Measurements from ENCODE around the gene TPRG1L.
"Not testable (repeated sequence)": the region's sequence is repeated elsewhere in the genome, so short reads cannot be mapped to it uniquely, and the experiment has no call there.

Gene TPRG1L

DNA sequence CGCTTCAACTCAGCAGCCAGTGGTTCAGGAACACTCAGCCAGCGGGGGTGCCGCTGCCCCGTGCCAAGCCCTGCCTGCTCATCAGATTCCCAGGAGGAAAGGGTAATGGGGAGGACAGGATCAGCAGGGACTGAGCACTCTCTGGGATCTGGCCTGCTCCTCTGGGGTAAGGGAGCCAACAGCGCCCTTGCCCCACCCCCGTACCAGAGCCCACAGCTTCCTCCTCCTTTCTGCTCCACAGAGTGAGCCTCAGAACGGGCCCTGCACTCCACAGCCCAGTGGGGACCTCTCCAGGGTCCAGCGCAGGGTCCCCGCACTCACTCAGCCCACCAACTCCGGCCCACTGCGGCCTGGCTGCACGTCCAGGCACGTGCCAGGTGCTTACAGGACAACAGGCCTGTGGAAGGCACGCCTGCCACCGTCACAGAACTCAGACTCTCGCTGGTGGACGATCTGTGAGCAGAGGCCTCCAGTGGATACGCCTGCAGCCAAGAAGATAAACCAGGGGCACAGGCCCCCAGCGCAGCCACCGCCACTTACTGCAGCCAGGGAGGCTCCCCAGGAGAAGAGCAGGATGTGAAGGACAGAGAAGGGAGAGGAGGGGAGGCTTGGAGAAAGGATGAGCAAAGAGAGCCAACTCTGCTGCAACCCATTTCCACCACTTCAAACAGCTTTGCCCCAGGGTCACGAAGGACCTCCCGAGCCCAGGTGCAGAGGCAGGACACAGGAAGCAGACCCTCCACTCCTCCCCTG, 15.6 kb upstream of the TPRG1L start:
- DNase-seq (ENCODE audit: low read depth, low spot score): no peak

DNA sequence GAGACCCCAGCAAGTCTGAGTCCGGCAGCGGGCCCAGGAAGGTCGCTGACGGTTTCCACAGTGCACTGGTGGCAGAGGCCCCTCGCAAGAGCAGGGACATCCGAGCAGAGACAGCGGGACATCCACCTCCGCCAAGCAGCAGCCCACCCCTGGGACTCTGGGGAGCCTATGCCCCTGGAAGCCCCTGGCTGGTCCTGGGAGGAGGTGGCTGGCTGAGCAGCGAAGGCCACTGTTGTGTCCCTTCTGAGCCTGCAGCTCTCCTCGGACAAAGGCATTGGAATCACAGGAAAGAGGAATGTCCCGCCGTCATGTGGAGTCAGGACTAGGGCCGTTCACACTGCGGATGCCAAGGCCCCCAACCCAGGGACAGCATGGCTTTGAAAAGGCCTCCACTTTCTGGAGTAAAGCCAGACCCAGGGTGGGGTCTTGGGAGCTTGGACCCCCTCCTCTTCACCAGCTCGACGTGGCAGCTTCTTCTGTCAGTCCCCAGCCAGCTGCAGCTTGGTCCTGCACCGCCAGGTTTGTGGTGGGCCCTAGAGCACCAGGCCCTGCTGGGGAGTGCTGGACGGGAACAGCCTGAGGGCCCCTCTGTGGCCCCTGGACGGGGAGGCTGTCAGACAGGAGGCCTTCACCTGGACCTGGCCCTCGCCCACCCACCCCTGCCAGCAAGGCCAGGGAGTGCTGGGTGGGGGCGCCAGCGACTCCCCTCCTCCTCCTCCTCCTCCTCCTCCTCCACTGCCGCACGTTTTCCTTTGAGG, 14.9 kb upstream of the TPRG1L start:
- no peak for DNase-seq (ENCODE audit: low read depth, low spot score)

DNA sequence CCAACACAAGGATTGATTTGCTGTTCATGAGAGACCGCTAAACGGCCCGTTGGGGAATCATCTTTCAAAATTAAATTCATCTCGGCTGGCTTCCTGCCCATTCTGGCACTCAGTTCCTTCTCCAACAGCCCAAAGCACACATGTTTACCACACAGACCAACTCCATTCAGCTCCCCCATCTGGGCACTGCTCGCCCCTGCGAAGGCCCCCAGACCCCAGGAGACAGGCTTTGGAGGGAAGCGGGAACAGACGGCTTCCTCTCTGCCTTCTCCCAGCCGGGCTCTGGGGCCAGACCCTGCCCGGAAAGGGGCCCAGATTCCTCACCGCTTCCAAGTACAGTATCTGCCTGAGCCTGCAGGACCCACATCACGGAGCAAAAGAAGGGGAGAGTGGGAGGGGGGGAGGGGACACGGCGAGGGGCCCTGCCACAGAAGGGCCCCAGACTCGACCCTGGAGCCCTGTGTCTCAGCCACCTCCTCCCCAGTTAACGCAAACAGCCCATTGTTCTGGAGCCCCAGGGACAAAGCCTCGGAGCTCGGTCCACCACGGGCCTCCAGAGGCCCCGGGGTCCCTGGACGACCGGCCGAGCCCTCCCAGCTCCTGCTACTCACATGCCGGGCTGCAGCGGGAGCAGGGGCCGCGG, 14.2 kb upstream of the TPRG1L start:
- no peak for DNase-seq (ENCODE audit: low read depth, low spot score)

DNA sequence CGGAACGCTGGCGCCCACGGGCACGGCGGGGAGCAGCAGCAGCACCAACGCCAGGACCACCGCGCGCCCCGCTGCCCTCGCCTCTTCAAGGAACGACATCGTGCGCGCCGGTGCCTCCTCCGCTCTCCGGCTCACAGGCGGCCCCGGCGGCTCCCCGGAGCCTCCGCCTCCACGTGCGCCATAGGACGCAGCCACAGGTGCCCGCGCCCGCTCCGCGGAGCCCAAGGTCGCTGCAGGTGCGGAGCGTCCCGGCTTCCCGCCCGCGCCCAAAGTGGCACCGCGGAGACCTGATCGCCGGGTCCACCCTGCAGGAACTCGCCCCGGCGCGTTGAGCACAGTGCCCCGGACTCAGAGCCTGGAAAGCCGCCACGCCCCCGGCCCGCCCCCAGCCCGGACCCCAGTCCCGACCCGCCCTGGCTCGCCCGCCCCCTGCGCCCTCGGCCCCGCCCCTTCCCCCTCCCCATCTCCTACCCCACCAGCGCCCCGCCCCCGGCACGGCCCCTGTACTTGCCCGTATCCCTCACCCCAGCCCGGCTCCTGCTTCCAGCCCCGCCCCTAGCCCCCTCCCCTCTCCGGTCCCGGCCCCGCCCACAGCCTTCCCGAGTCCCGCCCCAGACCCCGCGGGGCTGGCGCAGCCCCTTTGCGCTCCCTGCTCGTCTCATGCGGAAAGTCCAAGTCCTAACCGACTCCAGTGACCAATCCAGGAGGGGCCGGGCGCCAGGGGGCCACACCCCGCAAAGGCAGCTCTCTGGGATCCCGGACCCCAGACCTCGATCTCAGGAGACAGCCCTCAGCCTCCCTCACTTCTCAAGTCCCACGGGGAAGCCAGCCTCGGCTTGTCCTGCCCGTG, 13.4 kb upstream of the TPRG1L start, which contains the start of gene MEGF6:
MEGF6 (minus strand) TSS at position 339 of the 850 bp plus-strand sequence; CDS start at position 99, 240 bp downstream.
- no peak for DNase-seq (ENCODE audit: low read depth, low spot score)

DNA sequence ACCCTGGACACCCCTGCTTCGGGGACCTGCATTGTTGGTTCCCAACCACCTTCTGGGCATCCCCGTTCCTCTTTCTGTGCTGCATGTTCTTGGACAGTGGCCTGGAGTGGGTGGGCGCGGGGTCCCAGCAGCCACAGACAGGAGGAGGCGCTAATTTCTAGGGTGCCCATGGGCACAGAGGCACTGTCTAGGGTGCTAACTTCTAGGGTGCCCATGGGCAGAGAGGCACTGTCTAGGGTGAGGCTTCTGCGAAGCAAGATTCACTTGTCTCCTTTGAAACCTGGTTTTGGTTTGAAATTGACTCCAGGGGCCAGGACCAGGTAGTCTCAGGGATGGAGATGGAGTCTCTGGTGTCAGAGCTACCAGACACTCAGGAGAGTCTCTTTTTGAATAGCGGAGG, 12.7 kb upstream of the TPRG1L start:
- DNase-seq (ENCODE audit: low read depth, low spot score): no peak

DNA sequence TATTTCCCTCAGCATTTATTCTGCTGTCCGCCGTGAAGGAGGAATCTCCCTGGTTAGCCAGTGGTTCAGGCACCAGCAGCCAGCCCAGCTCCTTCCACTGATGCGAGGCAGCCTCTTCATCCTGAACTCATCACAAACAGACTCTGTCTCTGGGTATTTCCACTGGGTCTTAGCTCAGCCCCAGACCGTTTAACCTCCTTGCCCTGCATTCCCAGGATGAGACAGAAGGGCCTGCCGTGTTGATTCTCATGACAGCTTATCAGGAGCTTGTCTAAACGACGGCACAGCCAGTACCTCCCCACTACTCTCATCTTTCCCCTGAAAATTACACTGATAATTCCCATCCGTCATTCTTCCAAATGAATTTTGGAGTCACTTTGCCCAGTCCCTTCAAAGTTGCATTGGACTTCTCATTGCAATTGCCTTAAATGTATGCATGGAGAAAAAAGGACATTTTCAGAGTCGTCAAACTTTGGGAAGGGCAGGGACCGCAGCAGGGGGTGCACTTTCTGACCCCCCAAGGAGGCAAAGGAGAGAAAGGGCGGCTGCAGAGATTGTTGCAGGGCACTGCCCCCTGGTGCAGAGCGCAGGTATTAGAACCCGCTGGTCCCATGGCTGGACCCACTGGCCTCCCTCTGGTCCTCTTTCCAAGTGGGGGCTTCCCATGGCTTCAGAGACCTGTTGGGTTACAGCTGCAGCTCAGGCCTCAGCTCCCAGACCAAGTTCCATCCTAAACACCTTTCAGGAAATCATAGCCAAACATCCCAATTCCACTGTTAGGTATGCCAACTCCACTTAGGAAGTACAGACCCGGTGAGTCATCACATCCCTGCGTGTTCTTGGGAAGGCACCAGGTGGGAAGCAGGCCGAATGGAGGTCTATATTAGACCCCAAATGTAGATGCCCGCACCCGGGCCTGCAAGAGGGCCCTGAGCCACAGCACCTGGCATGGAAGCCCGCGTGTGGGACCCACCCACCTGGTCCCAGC, 9.8 kb upstream of the TPRG1L start:
- DNase-seq (ENCODE audit: low read depth, low spot score): no peak

DNA sequence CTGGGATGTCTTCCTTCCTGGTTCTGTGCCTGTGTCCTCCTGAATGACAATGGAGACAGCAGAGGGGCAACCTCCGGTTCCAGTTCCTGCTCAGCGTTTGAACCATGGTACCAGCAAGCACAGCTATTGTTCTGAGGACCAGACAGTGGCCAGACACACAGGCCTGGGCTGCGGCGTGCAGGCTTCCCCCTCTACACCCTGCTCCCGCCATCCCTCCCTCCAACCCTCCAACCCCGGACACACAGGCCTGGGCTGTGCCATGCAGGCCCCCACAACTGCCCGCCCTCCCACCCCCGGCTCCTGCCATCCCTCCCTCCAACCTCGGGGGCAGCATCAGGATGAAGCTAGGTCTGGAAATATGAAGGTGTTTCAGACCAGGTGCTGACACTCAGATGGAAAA, 8.0 kb upstream of the TPRG1L start:
- DNase-seq (ENCODE audit: low read depth, low spot score): no peak

DNA sequence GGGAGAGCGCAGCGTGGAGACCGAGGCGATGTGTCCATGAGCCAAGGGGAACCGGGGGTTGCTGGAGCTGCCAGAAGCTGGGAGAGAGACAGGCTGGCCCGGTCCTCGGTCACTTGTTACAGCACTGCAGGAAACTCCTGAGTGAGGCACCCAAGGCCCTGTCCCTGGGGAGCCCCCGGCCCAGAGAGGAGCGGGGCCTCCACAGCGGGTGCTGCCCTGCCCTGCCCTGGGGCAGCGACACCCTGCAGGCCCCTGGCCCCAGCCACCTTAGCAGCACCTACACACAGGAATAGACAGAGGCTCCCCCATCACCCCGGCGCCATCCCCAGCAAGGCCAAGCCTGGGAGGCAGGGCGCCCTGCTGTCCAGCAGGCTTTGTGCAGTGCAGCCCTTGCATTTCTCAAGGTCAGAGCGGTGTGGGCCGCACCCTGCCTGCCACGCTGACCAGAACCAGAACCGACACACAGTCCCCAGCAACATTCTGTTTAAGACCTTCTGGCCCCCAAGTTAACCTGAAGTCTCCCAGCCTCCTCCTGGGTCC, 6.9 kb upstream of the TPRG1L start:
- no peak for DNase-seq (ENCODE audit: low read depth, low spot score)

DNA sequence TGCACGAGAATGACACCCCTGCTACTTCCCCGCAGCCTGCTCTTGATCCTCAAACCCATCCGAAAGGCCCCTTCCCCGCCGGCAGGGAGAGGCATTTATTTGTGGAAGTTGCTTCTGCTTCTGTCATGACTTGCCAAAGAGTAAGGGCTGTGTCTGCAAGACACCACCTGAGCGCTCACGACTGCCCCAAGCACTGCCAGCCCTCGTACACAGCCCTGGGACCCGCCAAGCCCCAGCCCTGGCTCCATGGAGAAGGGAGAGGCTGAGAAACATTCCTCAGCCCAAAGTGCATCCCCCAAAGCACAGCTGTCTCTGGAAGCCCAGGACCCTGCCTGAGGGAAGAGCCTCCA, 6.3 kb upstream of the TPRG1L start:
- no peak for DNase-seq (ENCODE audit: low read depth, low spot score)

DNA sequence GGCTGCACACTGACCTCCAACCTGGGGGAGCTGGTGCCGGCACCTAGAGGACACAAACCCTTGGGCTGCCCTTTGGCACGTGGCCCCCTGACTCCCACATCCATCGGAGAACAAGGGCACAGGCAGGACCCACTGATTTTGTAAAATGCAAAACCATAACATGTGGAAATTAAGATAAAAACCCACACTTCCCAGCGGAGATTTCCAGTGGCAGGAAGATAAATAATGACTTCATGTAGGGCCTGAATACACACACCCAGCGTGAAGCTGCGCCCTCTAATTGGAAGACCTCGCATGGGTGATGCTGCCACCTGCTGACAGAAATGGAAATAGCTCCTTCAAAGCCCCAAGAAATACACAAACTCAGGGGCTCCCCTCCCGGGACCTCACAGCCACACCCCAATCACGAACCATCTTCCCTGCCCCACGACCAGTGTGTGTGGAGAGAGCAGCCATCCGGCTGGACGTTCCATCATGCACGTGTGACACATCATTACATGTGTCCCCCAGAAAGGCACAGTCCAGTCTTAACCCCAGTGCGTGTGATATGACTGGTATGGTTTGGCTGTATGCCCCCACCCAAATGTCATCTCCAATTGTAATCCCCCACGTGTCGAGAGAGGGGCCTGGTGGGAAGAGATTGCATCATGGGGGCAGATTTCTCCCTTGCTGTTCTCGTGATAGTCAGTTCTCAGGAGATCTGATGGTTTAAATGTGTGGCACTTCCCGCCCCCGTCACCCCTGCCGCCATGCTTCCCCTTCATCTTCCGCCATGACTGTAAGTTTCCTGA, 5.7 kb upstream of the TPRG1L start:
- no peak for DNase-seq (ENCODE audit: low read depth, low spot score)

DNA sequence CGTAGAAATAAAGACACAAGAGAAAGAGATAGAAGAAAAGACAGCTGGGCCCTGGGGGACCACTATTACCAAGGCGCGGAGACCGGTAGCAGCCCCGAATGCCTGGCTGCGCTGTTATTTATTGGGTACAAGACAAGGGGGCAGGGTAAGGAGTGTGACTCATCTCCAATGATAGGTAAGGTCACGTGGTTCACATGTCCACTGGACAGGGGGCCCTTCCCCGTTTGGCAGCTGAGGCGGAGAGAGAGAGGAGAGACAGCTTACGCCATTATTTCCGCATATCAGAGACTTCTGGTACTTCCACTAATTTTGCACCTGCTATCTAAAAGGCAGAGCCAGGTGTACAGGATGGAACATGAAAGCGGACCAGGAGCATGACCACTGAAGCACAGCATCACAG, 4.1 kb upstream of the TPRG1L start:
- DNase-seq (ENCODE audit: low read depth, low spot score): no peak

DNA sequence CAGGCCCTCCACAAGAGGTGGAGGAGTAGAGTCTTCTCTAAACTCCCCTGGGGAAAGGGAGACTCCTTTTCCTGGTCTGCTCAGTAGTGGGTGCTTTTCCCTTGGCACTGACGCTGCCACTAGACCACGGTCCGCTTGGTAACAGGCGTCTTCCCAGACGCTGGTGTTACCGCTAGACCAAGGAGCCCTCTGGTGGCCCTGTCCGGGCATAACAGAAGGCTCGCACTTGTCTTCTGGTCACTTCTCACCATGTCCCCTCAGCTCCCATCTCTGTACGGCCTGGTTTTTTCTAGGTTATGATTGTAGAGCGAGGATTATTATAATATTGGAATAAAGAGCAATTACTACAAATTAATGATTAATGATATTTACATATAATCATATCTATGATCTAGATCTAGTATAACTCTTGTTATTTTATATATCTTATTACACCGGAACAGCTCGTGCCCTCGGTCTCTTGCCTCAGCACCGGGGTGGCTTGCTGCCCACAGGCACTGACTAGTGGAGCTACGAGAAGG, 3.6 kb upstream of the TPRG1L start:
- DNase-seq (ENCODE audit: low read depth, low spot score): not testable (repeated sequence)

DNA sequence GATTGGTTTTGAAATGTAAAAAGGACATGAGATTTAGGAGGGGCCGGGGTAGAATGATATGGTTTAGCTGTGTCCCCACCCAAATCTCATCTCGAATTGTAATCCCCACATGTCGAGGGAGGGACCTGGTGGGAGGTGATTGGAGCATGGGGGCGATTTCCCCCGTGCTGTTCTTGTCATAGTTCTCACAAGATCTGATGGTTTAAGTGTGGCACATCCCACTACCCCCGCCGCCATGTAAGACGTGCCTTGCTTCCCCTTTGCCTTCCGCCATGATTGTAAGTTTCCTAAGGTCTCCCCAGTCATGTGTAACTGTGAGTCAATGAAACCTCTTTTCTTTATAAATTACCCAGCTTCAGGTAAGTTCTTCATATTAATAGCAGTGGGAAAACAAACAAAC, 2.7 kb upstream of the TPRG1L start:
- not testable (repeated sequence) for DNase-seq (ENCODE audit: low read depth, low spot score)

DNA sequence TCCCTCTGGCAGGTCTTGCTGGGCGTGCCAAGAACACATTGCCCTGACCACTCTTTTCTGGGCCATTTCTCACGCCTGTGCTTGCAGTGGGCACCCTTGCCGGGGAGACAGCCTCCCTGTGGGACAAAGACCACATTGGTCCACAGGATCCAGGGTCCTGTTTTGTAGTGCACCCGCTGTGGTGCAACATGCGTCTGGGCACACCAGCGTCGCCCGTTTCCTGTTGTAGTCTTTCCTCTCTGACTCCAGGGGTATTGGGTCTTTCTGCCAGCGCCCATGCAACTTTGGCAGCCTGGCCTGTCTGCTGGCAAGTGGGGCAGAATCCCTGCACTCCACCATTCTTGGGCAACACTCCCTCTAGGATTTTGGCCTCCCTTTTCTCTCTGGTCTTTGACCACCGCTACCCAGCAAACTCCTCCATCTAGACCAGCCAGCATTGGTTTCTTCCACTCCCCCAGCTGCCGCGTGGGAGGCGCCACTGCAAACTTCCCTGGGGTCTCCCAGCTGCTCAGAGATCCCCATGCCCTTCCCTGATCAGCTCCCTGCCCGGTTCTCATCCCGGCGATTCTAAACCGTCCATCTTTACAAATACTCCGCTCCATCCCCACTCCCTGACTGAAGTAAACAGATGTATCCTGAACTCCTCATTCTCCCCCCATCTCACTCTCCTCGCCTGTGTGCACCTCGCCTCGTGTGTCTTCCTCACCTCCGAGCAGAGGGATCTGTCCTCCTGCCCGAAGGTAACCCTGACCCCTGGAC, 1.2 kb upstream of the TPRG1L start:
- no peak for DNase-seq (ENCODE audit: low read depth, low spot score)

DNA sequence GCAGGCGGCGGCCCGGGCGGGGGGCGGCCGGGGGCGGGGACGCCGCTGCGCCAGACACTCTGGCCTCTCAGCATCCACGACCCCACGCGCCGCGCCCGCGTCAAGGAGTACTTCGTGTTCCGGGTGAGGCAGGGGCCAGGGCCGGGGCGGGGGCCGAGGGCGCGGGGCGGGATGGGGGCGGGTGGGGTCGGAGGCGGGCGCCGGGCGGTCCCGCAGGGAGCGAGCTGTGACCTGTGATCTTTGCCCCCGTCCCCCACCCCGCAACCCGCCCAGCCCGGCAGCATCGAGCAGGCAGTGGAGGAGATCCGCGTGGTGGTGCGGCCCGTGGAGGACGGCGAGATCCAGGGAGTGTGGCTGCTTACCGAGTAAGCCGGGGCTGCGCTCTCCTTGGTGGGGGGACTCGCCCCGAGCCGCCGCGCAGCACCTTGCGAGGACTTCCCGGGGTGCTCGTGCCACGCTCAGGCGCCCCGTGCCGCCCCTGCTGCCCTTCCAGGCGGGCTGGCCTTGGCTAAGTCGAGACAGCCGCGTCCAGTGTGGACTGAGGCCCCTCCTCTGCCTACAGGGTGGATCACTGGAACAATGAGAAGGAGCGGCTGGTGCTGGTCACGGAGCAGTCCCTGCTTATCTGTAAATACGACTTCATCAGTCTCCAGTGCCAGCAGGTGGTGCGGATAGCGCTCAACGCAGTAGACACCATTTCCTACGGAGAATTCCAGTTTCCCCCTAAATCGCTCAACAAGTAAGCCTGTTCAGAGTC, 514 bp downstream of the TPRG1L start:
- DNase-seq (ENCODE audit: low read depth, low spot score): no peak

DNA sequence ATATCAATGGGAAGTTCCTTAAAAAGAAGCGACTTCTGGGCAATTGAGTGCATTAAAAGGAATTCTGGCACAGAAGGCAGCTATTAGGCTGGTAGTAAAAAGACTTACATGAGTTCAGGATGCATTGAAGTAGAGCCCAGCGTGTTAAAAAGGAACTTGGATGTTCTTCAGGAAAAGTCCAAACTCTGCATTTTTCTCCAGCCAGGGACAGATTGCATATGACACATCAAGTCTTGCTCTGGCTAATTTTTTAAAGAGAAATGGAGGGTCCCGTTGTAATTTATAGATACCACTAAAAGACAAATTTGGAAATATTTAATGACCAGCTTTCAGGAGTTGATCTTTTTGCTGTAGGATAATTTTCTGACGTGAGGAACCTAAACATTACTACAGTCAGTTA, 1.2 kb downstream of the TPRG1L start:
- DNase-seq (ENCODE audit: low read depth, low spot score): no peak

DNA sequence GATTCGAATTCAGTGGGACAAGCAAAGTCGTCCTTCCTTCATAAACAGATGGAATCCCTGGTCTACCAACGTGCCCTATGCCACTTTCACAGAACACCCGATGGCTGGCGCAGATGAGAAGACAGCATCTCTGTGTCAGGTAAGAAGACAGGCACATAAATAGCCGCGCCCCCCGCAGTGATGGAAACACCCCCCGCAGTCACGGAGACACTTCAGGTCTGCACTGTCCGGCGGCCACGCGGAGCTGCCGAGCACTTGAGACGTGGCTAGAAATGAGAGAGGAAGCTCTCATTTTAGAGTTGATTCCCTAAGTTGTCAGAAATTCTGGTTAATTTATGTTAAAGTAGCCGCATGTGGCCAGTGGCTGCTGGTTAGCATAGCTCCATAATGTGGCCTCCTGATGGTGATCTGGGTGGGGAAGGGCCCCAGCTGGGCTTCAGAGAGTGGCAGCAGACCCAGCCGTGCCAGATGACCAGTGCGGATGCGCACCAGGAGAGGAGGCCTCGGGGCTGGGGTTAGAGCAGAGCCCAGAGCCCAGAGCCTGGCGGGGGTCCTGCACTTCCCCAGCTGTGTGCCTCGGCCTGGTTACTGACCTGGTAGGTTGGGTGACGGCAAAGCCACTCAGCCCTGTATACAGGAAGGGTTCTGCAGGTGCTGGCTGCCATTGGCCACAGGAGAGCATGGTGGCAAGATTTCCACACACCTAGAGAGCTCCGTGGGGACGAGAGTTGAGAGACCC, 2.9 kb downstream of the TPRG1L start:
- no peak for DNase-seq (ENCODE audit: low read depth, low spot score)
